HEK293 (cell line): ENCODE results near the gene KIFC1.

Source experiments
- CTCF ChIA-PET: fragments of 350-600 bp; formaldehyde crosslinking; extraction: SDS; loops from one replicate; lab custom pipeline; 2021; ENCODE audit warnings: antibody characterized with exemption; lab: Yijun Ruan, JAX
- POLR2A ChIA-PET: fragments of 300-600 bp; formaldehyde crosslinking; extraction: SDS; loops from one replicate; lab custom pipeline; 2020; ENCODE audit warnings: antibody characterized with exemption, inconsistent platforms; lab: Yijun Ruan, JAX
- H3K27ac ChIP-seq: fragments of 200-500 bp; sonication (Bioruptor generic); 2 replicates; pipeline ENCODE4 v1.5.1; 2014; ENCODE audit warnings: low read depth, low read length, control low read depth, inconsistent platforms; ENCODE audit errors: extremely low read depth
- H3K36me3 ChIP-seq, 2 experiments: fragments of 200-500 bp in 1 of 2; sonication (Bioruptor generic) in 1 of 2; 1 replicate in 1 of 2; 2 replicates in 1 of 2; pipeline ENCODE4 v1.5.1; 2014 to 2017; ENCODE audit warnings: inconsistent platforms in 2 of 2, low read length in 2 of 2; ENCODE audit not compliant: control insufficient read depth in 2 of 2, insufficient read depth in 1 of 2
- H3K4me1 ChIP-seq: fragments of 200-500 bp; sonication (Bioruptor generic); 2 replicates; pipeline ENCODE4 v1.5.1; 2014; ENCODE audit warnings: mild to moderate bottlenecking, low read length, inconsistent platforms; ENCODE audit not compliant: control insufficient read depth, insufficient read depth
- H3K4me3 ChIP-seq: 2 replicates; pipeline ENCODE4 v1.5.1; 2011; ENCODE audit warnings: low read depth, mild to moderate bottlenecking, control low read depth, low read length, moderate library complexity
- H3K9me3 ChIP-seq: fragments of 200-500 bp; sonication (Bioruptor generic); 2 replicates; pipeline ENCODE4 v1.5.1; 2014; ENCODE audit warnings: low read depth, low read length, inconsistent platforms; ENCODE audit not compliant: control insufficient read depth, insufficient read depth
- CTCF ChIP-seq: fragments of 450-650 bp; formaldehyde crosslinking; IDR thresholded peaks from 2 replicates; pipeline ENCODE4 v1.5.1; 2016; ENCODE audit warnings: missing biosample characterization, missing genetic modification characterization
- HOXA7 ChIP-seq: sonication (generic); formaldehyde crosslinking; IDR thresholded peaks from 2 replicates; pipeline ENCODE4 v1.8.1; 2022; ENCODE audit warnings: missing genetic modification reagents, borderline replicate concordance
- HOXC10 ChIP-seq: sonication (generic); formaldehyde crosslinking; IDR thresholded peaks from 2 replicates; pipeline ENCODE4 v1.8.1; 2023; ENCODE audit warnings: mild to moderate bottlenecking, missing genetic modification reagents
- MZF1 ChIP-seq: fragments of 450-650 bp; formaldehyde crosslinking; IDR thresholded peaks from 2 replicates; pipeline ENCODE4 v1.5.1; 2017; ENCODE audit warnings: missing biosample characterization, missing genetic modification characterization, borderline replicate concordance
- PATZ1 ChIP-seq: fragments of 450-650 bp; formaldehyde crosslinking; IDR thresholded peaks from 2 replicates; pipeline ENCODE4 v1.5.1; 2016; ENCODE audit warnings: missing biosample characterization, missing genetic modification characterization
- PRDM10 ChIP-seq: fragments of 450-650 bp; formaldehyde crosslinking; IDR thresholded peaks from 2 replicates; pipeline ENCODE4 v1.5.1; 2016; ENCODE audit warnings: missing biosample characterization, missing genetic modification characterization
- ZIC2 ChIP-seq: fragments of 450-650 bp; formaldehyde crosslinking; IDR thresholded peaks from 2 replicates; pipeline ENCODE4 v1.5.1; 2016; ENCODE audit warnings: missing biosample characterization, missing genetic modification characterization
- ZNF184 ChIP-seq: fragments of 450-650 bp; IDR thresholded peaks from 2 replicates; pipeline ENCODE4 v1.5.1; 2018; ENCODE audit warnings: missing biosample characterization, mild to moderate bottlenecking, missing genetic modification characterization
- ZNF274 ChIP-seq, 2 experiments: fragments of 200-500 bp in 1 of 2; fragments of 450-650 bp in 1 of 2; sonication (Bioruptor generic) in 1 of 2; formaldehyde crosslinking in 1 of 2; IDR thresholded peaks; 2 replicates each; pipeline versions ENCODE4 v1.5.1 to v1.6.1; 2014 to 2016; ENCODE audit warnings: borderline replicate concordance in 1 of 2, inconsistent platforms in 1 of 2, low read length in 1 of 2, missing biosample characterization in 1 of 2, missing genetic modification characterization in 1 of 2
- ZNF335 ChIP-seq: fragments of 450-650 bp; formaldehyde crosslinking; conservative IDR thresholded peaks from 2 replicates; pipeline ENCODE4 v1.5.1; 2016; ENCODE audit warnings: missing biosample characterization, missing genetic modification characterization
- ZNF549 ChIP-seq: fragments of 450-650 bp; IDR thresholded peaks from 2 replicates; pipeline ENCODE4 v1.5.1; 2018; ENCODE audit warnings: missing biosample characterization, missing genetic modification characterization, mild to moderate bottlenecking, inconsistent platforms, moderate library complexity
- ZNF660 ChIP-seq: fragments of 450-650 bp; IDR thresholded peaks from 2 replicates; pipeline ENCODE4 v1.5.1; 2018; ENCODE audit warnings: missing biosample characterization, mild to moderate bottlenecking, missing genetic modification characterization
- ZSCAN4 ChIP-seq: fragments of 450-650 bp; formaldehyde crosslinking; IDR thresholded peaks from 2 replicates; pipeline ENCODE4 v1.5.1; 2017; ENCODE audit warnings: missing biosample characterization, missing genetic modification characterization
- TF ChIP-seq, protein P1 (sequence below): fragments of 450-650 bp; formaldehyde crosslinking; IDR thresholded peaks from 2 replicates; pipeline ENCODE4 v1.5.1; 2016; ENCODE audit warnings: missing biosample characterization, missing genetic modification characterization

Gene KIFC1

GRCh38 chr6:33412140-33413009 is 20.8 kb downstream of the KIFC1 start:
- H3K4me1 ChIP-seq, result peaks cover 4% of the 10 kb centered on the region; the same call in 1 of the 2 replicates

GRCh38 chr6:33413241-33414120 is 21.9 kb downstream of the KIFC1 start:
- H3K36me3 ChIP-seq, result peaks cover 4 to 44% of the 10 kb centered on the region in 2 experiments
- TF ChIP-seq ZNF335 (tag by site-specific recombination), result no peak
- no peak for TF ChIP-seq HOXC10 (CRISPR knock-in tag)
- no peak for TF ChIP-seq ZNF660 (tag by site-specific recombination)
- no peak for TF ChIP-seq ZNF184
- TF ChIP-seq ZNF549 (tag by site-specific recombination), result no peak
- TF ChIP-seq, protein P1, sequence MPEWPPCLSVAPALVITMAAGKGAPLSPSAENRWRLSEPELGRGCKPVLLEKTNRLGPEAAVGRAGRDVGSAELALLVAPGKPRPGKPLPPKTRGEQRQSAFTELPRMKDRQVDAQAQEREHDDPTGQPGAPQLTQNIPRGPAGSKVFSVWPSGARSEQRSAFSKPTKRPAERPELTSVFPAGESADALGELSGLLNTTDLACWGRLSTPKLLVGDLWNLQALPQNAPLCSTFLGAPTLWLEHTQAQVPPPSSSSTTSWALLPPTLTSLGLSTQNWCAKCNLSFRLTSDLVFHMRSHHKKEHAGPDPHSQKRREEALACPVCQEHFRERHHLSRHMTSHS (tag by site-specific recombination), result no peak
- POLR2A ChIA-PET, result interaction anchor here (1.0 to 1.3 kb wide), 2 partner anchors 96 to 137 kb away, joined by 3 to 4 read pairs; partner anchors contain the start of genes B3GALT4 and ZBTB22
- no peaks in the 10 kb centered on the region for H3K9me3 ChIP-seq
- H3K4me3 ChIP-seq, result no peak overlapping the region
- CTCF ChIA-PET, result interaction anchor here (0.6 to 1.9 kb wide), 7 partner anchors 12 to 748 kb away, joined by 3 to 11 read pairs (median 5); partner anchors contain the start of gene RGL2
- H3K4me1 ChIP-seq, result peaks cover 4% of the 10 kb centered on the region; the same call in 1 of the 2 replicates
- H3K27ac ChIP-seq, result no peak overlapping the region

More at GRCh38 chr6:33412140-33413009, 20.8 kb downstream of the KIFC1 start:
- ChIA-PET POLR2A (interaction anchor here (0.7 to 3.3 kb wide), 4 partner anchors 16 to 136 kb away, joined by 3 to 22 read pairs (median 6); partner anchors contain the start of genes B3GALT4, RGL2 and ZBTB22), CTCF (interaction anchor here (0.7 to 1.4 kb wide), 4 partner anchors 8 to 747 kb away, joined by 5 to 6 read pairs (median 5); no protein-coding TSS in a partner anchor)
- H3K9me3 ChIP-seq, result no peaks in the 10 kb centered on the region
- no peak overlapping the region for H3K4me3 ChIP-seq
- H3K27ac ChIP-seq, result no peak overlapping the region
- peaks cover 12 to 55% of the 10 kb centered on the region in 2 experiments for H3K36me3 ChIP-seq
- TF ChIP-seq MZF1 (tag by site-specific recombination), result no peak
- 0 out of 2 replicates have a peak, but pooled peaks have one; percentile 24 for TF ChIP-seq PATZ1 (tag by site-specific recombination)

DNA sequence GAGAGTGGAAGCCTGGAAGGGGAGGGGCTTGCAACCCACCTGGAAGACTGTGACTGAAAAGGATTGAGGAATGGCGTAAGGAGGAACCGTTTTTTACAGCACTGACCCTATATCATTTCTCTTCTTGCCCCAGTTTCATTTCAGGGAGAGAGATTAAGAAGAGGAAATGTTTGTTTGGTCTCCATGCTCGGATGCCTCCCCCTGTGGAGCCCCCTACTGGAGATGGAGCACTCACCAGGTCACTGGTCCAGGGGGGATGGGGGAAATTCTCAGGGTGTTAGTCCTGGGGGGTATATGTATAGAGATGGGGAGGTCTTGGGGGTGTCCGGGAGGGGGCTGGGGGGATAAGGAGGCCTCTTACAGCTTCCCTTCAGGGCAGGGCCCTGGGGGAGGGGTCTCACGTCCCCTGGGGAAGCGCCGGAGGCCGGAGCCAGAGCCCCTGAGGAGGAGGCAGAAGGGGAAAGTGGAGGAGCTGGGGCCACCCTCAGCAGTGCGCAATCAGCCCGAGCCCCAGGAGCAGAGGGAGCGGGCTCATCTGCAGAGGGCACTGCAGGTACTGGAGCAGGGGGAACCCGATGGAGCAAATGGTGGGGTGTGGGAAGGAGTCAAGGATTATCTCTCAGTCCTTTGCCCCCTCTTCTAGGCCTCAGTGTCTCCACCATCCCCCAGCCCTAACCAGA is 23.1 kb downstream of the KIFC1 start:
- Histone ChIP-seq H3K4me3 (no peak overlapping the region), H3K27ac (no peak overlapping the region), H3K4me1 (peaks cover 2% of the 10 kb centered on the region; the same call in 1 of the 2 replicates), H3K36me3 (peaks cover 0 to 44% of the 10 kb centered on the region in 2 experiments; a peak in 1 of 3 replicates), H3K9me3 (no peaks in the 10 kb centered on the region)
- POLR2A ChIA-PET, result interaction anchor here (0.5 to 1.0 kb wide), 2 partner anchors 17 to 97 kb away, joined by 4 to 5 read pairs; partner anchors contain the start of gene ZBTB22
- CTCF ChIA-PET, result interaction anchor here (0.6 to 2.1 kb wide), 8 partner anchors 11 to 138 kb away, joined by 3 to 11 read pairs (median 4); partner anchors contain the start of genes B3GALT4 and RGL2
- TF ChIP-seq ZNF274 (IDR thresholded peaks at IDR 0.05; ENCODE audit: low read length) (no peak), ZNF274 (tag by site-specific recombination; IDR thresholded peaks at IDR 0.05; ENCODE audit: borderline replicate concordance) (no peak), PRDM10 (tag by site-specific recombination) (no peak), ZIC2 (tag by site-specific recombination) (peak; percentile 44; the same call in 1 of the 2 replicates), ZSCAN4 (no peak), HOXA7 (CRISPR knock-in tag) (no peak), CTCF (0 out of 2 replicates have a peak, but pooled peaks have one; percentile 17)
